SK-N-MC (cell line): ENCODE results near the gene FOXRED2.
"Not testable (repeated sequence)": the region's sequence is repeated elsewhere in the genome, so short reads cannot be mapped to it uniquely, and the experiment has no call there.

Experiments used
- DNase-seq: peaks from one replicate; pipeline ENCODE4 v3.0.0-alpha.2; 2011; ENCODE audit warnings: low read depth, low spot score
- H3K27ac ChIP-seq: fragments of 200-600 bp; sonication (generic); 2 replicates; pipeline ENCODE4 v1.5.1; 2016; ENCODE audit warnings: mixed run types
- H3K36me3 ChIP-seq: fragments of 200-600 bp; sonication (generic); 2 replicates; pipeline ENCODE4 v1.6.1; 2017; ENCODE audit warnings: antibody characterized with exemption, low read length, mixed read lengths; ENCODE audit not compliant: insufficient read depth
- H3K4me3 ChIP-seq: fragments of 200-600 bp; sonication (generic); 2 replicates; pipeline ENCODE4 v1.5.1; 2016
- H3K9ac ChIP-seq: fragments of 200-600 bp; sonication (generic); 2 replicates; pipeline ENCODE4 v1.8.0; 2017; ENCODE audit warnings: mixed run types, mixed read lengths; ENCODE audit not compliant: insufficient read length
- H3K9me3 ChIP-seq: fragments of 200-600 bp; sonication (generic); 2 replicates; pipeline ENCODE4 v1.6.1; 2017; ENCODE audit warnings: low read depth, mild to moderate bottlenecking, antibody characterized with exemption, low read length, moderate library complexity, mixed read lengths
- EZH2 ChIP-seq: fragments of 200-600 bp; sonication (generic); IDR thresholded peaks from one replicate; pipeline ENCODE4 v1.6.1; 2017; ENCODE audit warnings: antibody characterized with exemption
- FOXP2 ChIP-seq: optimal IDR thresholded peaks from 2 replicates; pipeline ENCODE3; 2011; ENCODE audit warnings: mild to moderate bottlenecking, moderate library complexity; ENCODE audit not compliant: insufficient read depth; ENCODE audit errors: extremely low read length, control extremely low read depth
- POLR2AphosphoS5 ChIP-seq: IDR thresholded peaks from 2 replicates; pipeline ENCODE4 v1.6.1; 2012; ENCODE audit warnings: mild to moderate bottlenecking, low read depth, low read length, borderline replicate concordance

The FOXRED2 gene

GRCh38 chr22:36452250-36452977 is 54.4 kb downstream of the FOXRED2 start:
- no peak for DNase-seq
- no peak overlapping the region for H3K4me3 ChIP-seq
- TF ChIP-seq POLR2AphosphoS5 = no peak
- TF ChIP-seq EZH2 = no peak
- no peak for TF ChIP-seq FOXP2
- no peaks in the 10 kb centered on the region for H3K9me3 ChIP-seq
- no peak overlapping the region for H3K27ac ChIP-seq
- no peaks in the 10 kb centered on the region for H3K36me3 ChIP-seq
- H3K9ac ChIP-seq = no peak overlapping the region

DNA sequence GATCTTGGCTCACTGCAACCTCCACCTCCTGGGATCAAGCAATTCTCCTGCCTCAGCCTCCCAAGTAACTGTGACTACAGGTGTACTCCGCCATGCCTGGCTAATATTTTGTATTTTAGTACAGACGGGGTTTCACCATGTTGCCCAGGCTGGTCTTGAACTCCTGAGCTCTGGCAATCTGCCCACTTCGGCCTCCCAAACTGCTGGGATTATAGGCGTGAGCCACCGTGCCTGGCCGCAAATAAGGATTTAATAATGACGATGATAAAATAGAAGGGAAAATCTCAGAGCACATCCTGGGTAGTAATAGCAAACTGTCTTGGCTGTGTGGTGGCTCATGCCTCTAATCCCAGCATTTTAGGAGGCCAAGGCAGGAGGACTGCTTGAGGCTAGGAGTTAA is 55.9 kb downstream of the FOXRED2 start:
- H3K9ac ChIP-seq, H3K27ac ChIP-seq, H3K9me3 ChIP-seq, DNase-seq, H3K4me3 ChIP-seq, H3K36me3 ChIP-seq: not testable (repeated sequence)

DNA sequence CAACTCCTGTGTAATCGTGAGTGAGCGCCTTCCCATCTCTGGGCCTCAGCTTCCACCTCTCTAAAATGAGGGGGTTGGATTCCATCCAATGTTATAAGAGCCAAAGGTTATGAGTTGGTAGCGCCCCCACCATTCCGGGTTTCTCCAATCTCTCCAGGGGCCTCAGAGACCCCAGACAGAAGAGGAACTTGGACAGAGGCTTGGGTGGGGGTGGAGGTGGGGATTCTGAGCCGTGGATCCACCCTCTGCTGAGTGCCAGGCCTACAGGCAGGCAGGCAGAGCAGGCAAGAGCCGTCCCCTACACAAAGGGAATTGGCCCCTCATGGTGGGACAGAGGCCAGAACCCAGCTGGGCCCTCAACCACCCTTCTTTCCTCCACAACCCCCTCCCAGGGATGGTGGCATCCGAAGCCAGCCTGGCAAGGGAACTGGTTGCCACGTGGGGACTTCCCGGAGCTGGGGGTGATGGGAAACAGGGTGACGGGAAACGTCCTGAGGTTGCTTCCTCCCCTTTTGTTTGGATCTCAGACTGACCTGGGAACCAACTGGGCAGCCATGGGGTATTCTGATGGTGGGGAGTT is 57.2 kb downstream of the FOXRED2 start:
- no peaks in the 10 kb centered on the region for H3K9me3 ChIP-seq
- H3K27ac ChIP-seq = no peak overlapping the region
- no peaks in the 10 kb centered on the region for H3K36me3 ChIP-seq

DNA sequence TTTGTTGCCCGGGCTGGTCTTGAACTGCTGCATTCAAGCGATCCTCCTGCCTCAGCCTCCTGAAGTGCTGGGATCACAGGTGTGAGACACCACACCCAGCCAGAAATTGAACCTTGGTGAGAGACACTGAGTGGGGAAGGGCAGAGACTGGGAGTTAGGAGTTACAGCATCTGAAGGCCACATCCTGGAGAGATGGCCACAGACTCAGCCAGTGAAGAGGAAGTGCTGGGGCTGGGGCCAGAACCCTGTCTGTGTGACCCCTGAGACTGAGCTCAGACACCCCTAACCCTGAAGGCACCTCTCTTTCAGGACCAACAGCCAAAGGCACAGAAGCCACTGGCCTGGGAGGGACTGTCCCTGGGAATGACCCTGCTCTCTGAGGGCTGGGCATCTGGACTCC is 59.2 kb downstream of the FOXRED2 start:
- Histone ChIP-seq H3K9ac (no peak overlapping the region), H3K36me3 (no peaks in the 10 kb centered on the region), H3K4me3 (no peak overlapping the region), H3K27ac (no peak overlapping the region), H3K9me3 (no peaks in the 10 kb centered on the region)
- no peak for DNase-seq
- no peak for TF ChIP-seq POLR2AphosphoS5
- TF ChIP-seq EZH2 = no peak
- no peak for TF ChIP-seq FOXP2

More for the DNA sequence above, 57.2 kb downstream of the FOXRED2 start:
- no peak for DNase-seq
- no peak overlapping the region for H3K9ac ChIP-seq
- no peak for TF ChIP-seq POLR2AphosphoS5
- no peak overlapping the region for H3K4me3 ChIP-seq

- Histone ChIP-seq H3K9me3 (no peaks in the 10 kb centered on the region), H3K27ac (no peak overlapping the region), H3K4me3 (no peak overlapping the region), H3K9ac (no peak overlapping the region), H3K36me3 (no peaks in the 10 kb centered on the region)
- TF ChIP-seq POLR2AphosphoS5 = no peak
- no peak for TF ChIP-seq FOXP2
- TF ChIP-seq EZH2 = no peak
- DNase-seq = no peak
Measured at GRCh38 chr22:36445158-36445668, 61.6 kb downstream of the FOXRED2 start.

- Histone ChIP-seq H3K9me3 (no peaks in the 10 kb centered on the region), H3K27ac (no peak overlapping the region)
- no peak for DNase-seq
Measured at GRCh38 chr22:36443198-36443770, 63.6 kb downstream of the FOXRED2 start.

GRCh38 chr22:36442506-36443197 is 64.2 kb downstream of the FOXRED2 start:
- no peak for TF ChIP-seq POLR2AphosphoS5
- TF ChIP-seq FOXP2 = no peak
- no peak for TF ChIP-seq EZH2
- no peak for DNase-seq
- Histone ChIP-seq H3K9ac (no peak overlapping the region), H3K4me3 (no peak overlapping the region), H3K36me3 (no peaks in the 10 kb centered on the region), H3K9me3 (no peaks in the 10 kb centered on the region), H3K27ac (no peak overlapping the region)

More at GRCh38 chr22:36443198-36443770, 63.6 kb downstream of the FOXRED2 start:
- no peak for TF ChIP-seq EZH2
- TF ChIP-seq FOXP2 = no peak
- no peak for TF ChIP-seq POLR2AphosphoS5
- Histone ChIP-seq H3K36me3 (no peaks in the 10 kb centered on the region), H3K9ac (no peak overlapping the region), H3K4me3 (no peak overlapping the region)

DNA sequence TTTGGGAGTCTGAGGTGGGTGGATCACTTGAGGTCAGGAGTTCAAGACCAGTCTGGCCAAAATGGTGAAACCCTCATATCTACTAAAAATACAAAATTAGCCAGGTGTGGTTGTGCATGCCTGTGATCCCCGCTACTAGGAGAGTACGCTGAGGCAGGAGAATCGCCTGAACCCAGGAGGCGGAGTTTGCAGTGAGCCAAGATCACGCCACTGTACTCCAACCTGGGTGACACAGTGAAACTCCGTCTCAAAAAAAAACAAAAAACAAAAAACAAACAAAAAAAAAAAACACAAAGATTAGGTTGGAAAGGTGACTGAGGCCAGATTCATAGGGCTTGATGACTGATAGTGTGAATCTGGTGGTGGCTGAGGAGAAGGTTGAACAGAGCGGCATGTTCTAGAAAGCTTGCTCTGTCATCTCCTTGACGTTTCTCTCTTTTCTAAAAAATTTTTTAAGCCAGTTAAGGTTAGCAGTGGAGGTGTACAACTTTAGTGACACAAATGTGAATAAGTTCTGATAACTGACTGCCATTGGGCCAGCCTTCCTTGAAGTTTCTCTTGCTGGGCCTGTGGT is 66.3 kb downstream of the FOXRED2 start:
- 0 out of 2 replicates have a peak overlapping the region, but pooled peaks have one; percentile 31 for H3K27ac ChIP-seq
- no peak overlapping the region for H3K4me3 ChIP-seq
- no peak overlapping the region for H3K9ac ChIP-seq
- no peaks in the 10 kb centered on the region for H3K36me3 ChIP-seq
- no peak for DNase-seq
- no peaks in the 10 kb centered on the region for H3K9me3 ChIP-seq
- TF ChIP-seq FOXP2 (no peak), EZH2 (no peak), POLR2AphosphoS5 (no peak)
